Prostate gland (tissue), 2 donors: Measurements from ENCODE around the gene SCYGR8.

Source experiments
- CTCF ChIP-seq, 4 experiments: fragments of 200-600 bp in 2 of 4; fragments of 450-650 bp in 2 of 4; sonication (generic) in 2 of 4; IDR thresholded peaks; 1 replicate in 3 of 4; 2 replicates in 1 of 4; pipeline ENCODE4 v1.5.1; 2016 to 2019; ENCODE audit warnings: antibody characterized with exemption in 4 of 4, mild to moderate bottlenecking in 2 of 4, moderate library complexity in 2 of 4
- POLR2A ChIP-seq: fragments of 450-650 bp; IDR thresholded peaks from one replicate; pipeline ENCODE4 v1.6.1; 2016; ENCODE audit warnings: antibody characterized with exemption, mild to moderate bottlenecking
- POLR2AphosphoS5 ChIP-seq: sonication (generic); formaldehyde crosslinking; IDR thresholded peaks from one replicate; pipeline ENCODE4 v1.6.1; 2017; ENCODE audit warnings: antibody characterized with exemption

DNA sequence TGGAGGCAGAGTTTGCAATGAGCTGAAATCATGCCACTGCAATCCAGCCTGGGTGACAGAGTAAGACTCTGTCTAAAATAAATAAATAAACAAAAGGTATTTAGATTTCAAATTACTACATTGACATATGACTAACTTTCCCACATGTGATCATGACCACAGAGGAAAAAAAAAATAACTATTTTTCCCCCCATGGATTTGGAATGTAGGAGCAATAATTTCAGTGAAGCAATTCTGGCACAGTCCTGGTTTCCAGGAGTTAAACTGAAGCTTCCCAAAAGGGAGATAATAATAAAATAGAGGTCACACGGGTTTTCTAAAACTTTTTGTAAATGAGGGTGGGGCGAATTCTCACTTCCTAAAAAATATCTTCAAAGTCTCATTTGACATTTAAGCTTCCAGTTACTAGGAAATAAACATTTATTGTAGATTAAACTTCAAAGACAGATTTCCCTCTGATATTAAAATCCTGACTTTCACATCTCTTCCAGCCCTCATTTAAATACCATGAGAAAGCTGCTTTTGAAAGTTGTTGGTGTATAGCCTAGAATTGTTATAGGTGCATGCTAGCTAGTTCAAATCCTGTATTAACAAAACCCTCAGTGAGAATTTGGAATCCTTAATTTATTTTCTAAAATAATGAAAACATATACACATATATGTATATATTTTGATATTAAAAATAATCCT is 48.6 kb upstream of the SCYGR8 start:
- TF ChIP-seq CTCF (IDR thresholded peaks at IDR 0.05) = no peak
- TF ChIP-seq POLR2A = no peak
- TF ChIP-seq POLR2AphosphoS5 = no peak
